ENCODE results near the gene CCDC6.
"Not testable (repeated sequence)": the region's sequence is repeated elsewhere in the genome, so short reads cannot be mapped to it uniquely, and the experiment has no call there.

Gene CCDC6

DNA sequence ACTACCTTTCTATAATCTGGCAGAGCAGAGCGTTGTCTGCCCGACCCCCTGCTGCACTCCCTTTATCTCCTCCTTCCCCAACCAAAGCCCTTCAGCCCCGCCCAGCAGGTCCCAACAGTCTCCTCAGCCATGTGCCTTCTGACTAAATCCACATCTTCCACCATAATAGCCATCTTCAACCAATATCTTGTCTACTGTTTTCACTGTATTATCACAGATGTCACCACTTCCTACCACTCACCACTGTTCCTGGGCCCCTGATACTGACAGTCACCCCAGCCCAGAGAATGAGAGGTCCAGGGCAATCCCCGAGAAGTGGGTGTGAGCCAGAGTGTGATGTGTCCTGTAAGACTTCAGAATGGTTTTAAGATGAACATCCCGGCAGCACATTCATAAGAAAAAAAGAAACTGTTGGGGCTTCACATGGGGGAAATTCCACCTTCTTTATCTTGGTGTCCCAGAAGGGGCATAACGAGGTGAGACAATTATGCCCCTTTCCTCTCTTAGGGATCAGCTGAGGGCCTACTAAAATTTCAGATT lies 25.3 kb downstream of the CCDC6 start:
- DNase-seq (ENCODE audit: low read depth in 2 of 2) = peak; percentile 50 to 77

DNA sequence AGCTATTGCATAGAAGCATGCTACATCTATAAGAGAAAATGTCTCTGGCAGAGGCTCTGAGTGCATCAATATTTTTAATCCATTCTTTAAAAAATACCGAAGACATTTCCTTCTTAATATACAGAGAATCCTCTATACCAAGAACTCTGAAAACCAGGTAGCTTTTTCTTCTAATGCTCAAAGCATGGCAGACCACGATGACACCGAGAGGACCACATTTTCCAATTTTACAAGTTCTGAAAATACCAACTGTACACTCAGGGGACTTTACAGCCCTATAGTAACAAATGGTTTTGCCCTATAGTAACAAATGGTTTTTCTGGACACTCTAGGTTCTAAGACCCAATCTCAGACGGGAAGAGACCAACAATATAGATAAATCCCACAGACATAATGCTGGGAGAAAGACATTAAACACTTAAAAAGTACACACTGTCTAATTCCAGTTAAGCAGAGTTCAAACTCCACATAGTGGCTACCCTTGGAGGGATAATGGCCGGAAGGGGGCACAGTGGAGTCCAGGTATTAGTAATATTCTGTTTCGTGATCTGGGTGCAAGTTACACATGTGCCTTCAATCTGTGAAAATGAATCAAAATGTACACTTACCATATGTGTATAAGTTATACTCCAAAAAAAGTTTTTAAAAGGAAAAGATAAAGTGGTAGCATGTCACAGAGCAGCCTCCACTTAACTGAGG lies 26.2 kb downstream of the CCDC6 start:
- DNase-seq (ENCODE audit: low read depth in 2 of 2) = no peak

DNA sequence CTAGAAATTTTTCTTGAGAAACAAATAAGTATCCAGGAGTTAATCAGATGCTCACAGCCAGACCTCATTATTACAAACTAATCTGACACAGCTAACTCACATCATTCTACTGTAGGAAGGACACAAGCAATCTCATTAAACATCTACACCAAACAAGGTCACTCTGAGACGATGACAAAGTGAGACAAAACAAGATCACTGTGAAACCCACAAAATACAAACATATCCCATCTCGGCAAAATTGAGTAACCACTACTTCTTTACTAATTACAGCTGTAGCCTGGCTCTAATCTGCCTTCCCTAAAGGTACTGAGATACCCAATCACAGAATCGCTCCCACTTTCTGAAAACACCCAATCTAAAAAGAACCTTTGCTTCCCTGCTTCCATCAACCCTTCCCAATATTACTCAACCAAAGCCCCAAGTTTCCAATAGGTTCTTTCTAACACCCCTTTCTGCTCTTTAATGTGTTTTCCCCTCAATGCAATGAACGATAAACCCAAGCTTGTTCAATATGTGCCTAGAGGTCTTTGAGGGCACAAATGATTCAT lies 26.9 kb downstream of the CCDC6 start:
- DNase-seq (ENCODE audit: low read depth in 2 of 2) = no peak

DNA sequence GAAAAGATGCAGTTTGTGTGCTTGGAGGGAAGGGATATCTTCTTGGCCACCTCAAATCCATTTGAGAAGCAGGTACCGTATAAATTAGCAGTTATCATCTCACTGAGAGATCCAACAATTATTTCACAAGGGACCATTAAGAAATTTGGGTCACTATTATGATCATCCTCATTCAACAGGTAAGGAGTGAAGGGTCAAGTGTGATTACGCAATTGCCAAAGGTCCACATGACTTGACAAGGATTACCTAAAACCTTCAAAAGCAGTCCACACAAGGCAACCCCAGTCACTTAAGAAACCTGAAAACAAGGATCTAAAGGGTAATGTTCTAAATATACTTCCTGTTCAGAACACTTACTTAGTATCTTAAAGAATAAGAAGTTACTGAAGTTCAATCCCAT lies 27.4 kb downstream of the CCDC6 start:
- no peak for DNase-seq (ENCODE audit: low read depth in 2 of 2)

DNA sequence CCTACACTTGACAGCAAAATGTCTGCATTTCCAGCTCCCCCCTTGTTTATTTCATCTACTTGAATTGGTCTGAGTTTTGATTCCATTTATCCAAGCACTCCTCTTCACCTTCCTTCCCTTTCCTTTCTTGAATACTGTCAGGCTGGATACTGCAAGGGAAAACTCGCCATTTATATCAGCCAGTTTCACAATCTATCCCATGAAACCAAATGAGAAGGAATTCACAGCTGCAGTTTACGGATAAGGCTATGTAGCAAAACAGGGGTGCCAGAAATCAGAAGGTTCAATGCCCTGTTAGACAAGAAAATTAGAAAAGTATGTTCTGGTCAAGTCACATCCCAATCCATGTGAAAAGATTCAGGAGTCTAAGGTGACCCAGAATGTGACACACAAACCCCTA lies 28.1 kb downstream of the CCDC6 start:
- no peak for DNase-seq (ENCODE audit: low read depth in 2 of 2)

DNA sequence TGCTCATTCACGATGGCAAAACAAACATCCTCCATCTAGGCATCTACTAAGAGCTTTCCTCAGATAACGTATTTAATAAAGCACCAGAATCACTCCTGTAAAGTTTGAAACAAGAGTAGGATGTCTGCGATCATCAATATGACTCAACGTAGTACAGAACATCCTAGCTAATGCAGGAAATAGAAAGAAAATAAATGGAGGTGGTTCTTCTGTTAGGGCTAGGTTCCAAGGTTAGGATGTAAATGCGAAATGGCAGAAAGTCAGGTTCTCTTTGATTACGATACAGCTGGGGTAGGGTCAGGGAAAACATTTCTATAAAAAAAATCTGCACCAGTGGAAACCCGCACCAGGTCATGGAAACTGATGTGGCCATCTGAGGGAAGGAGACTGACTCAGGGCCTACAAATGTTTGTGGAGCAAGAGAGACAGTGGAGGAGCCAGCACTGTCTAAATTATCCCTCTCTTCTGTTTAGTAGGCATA lies 29.1 kb downstream of the CCDC6 start:
- no peak for DNase-seq (ENCODE audit: low read depth in 2 of 2)

DNA sequence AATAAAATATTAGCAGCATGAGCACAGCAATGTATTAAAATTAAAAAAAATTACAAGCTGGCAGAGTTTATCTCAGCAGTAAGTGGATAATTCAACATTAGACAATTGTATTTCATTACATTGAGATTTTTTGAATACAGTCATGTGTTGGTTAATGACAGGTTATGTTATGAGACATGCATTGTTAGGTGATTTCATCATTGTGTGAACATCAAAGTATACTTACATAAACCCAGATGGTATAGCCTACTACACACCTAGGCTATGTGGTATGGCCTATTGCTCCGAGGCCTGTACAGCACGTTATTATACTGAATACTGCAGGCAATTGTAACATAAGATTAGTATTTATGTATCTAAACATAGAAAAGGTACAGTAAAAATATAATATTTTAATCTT lies 29.7 kb downstream of the CCDC6 start:
- DNase-seq (ENCODE audit: low read depth in 2 of 2) = no peak

DNA sequence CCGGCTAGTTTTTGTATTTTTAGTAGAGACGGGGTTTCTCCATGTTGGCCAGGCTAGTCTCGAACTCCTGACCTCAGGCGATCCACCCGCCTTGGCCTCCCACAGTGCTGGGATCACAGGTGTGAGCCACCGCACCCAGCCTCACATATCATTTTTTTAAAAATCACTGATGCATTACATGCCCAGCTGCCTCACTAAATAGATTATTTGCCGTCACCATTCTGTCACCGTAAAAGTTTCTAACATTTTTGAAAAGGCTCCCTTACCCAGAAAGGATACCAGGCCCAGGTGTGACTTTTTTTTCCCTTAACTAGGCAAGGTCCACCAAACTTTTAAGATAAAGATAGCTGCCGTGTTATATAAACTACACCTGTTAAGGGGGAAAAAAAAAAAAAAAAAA lies 30.1 kb downstream of the CCDC6 start:
- not testable (repeated sequence) for DNase-seq (ENCODE audit: low read depth in 2 of 2)

DNA sequence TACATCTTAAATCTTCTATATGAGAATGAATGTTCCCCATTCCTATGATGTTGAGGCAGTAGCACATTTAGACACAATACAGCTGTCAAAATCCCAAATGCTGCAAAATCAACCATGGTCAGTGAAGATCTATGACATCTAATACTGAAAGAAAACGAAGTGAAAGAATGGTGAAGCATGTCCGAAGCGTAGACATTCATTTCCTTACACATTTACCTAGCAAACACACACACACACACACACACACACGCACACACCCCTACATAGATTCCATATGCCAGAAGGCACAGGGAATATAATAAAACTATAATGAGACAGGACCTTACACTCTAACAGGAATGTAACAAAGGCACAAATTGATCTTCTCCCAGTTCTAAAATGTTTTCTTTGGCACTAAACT lies 32.5 kb downstream of the CCDC6 start:
- DNase-seq (ENCODE audit: low read depth in 2 of 2) = no peak

DNA sequence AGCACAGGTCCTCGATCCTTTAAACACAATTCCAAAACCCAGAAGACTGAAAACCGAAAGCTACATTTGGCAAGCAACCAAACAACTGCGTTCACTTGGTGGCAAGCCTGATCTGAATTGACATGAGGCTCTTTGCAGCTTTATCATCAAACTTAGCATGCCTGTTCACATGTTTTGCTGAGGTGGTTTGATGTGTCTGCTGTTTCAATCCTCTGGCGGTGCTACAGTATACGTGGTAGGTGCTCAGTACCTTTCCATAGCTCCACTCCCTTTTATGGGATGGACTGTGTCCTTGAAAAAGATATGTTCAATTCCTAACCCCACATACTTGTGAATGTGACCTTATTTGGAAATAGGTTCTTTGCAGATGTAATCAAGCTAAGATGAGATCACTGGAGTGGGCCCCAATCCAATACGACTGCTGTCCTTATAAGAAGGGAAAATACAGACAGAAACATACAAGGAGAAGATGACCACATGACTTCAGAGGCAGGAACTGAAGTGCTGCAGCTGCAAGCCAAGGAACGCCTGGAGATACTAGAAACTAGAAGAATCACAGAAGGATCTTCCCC lies 33.4 kb downstream of the CCDC6 start:
- no peak for DNase-seq (ENCODE audit: low read depth in 2 of 2)

DNA sequence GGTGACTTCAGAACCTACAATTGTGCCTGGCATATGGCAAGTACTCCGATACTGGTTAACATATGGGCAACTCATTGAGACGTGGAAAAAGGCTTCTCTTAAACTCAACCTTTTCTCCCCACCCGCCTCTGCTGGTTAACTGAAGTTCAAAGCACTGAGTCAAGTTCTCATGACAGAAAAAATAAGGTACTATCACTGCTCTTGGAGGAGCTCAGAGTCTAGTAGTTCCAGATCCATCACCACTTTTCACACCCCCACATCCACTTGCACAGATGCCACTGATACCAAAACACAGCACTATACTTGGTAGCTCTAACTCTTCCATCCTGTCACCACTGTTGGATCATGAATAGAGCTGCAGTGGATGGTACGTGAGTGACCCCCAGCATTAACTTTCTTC lies 36.2 kb downstream of the CCDC6 start:
- no peak for DNase-seq (ENCODE audit: low read depth in 2 of 2)

DNA sequence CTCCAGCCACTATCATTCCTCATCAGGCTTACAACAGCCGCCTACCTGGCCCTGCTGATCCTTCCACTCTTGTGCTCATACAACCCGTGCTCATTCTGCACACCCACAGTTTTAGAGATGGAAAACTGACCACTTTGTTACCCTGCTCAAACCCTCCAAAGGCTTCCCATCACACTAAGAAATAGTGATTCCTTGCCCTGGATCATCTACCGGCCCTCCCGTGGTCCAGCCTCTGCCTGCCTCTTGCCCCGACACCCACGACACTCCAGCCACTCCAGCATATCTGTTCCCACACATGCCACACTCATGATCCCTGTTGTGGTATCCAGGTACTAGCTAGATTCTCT lies 36.8 kb downstream of the CCDC6 start:
- no peak for DNase-seq (ENCODE audit: low read depth in 2 of 2)

DNA sequence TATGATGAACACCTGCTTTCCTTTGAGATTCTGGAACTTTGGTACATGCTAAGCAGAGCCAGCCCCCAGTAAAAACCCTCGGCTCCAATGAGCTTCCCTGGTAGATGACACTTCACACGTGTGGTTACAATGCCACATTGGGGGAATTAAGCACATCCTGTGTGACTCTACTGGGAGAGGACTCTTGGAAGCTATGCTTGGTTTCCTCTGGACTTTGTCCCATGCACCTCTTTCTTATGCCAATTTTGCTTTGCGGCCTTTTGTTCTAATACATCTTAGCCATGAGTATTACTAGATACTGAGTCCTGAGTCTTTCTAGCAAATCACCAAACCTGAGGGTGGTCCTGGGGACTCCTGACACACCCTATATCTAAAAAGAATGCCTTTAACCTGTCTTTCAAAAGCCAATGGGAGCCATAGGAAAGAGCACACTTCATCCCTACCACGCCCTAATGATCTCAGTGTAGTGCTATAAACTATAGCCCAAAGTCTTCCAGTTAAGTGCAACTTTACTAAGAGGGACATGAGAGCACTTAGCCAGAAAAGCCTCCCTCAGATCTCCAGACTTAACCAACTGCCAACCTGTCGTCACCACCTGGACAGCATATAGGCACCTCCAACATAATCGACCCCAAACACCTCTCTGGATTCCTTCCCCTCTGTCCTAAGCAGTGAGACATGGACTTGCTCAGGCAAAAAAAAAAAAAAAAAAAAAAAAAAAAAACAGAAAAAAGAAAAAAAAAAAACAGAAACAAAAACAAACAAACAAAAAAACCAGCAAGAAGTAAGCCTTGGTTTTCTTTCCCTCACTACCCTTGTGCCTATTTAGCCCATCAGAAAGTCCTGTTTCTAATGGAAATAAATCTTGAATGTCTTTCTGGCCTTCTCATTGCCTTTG lies 37.4 kb downstream of the CCDC6 start:
- DNase-seq (ENCODE audit: low read depth in 2 of 2) = no peak

DNA sequence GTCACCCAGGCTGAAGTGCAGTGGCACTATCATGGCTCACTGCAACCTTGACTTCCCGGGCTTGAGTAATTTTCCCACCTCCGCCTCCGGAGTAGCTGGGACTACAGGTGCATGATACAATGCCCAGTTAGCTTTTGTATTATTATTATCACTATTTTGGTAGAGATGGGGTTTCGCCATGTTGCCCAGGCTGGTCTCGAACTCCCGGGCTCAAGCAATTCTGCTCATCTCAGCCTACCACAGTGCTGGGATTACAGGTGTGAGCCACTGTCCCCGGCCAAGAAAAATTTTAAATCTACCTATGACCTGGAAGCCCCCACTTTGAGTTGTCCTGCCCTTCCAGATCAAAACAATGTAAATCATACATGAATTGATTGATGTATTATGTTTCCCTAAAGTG lies 38.8 kb downstream of the CCDC6 start:
- no peak for DNase-seq (ENCODE audit: low read depth in 2 of 2)

DNA sequence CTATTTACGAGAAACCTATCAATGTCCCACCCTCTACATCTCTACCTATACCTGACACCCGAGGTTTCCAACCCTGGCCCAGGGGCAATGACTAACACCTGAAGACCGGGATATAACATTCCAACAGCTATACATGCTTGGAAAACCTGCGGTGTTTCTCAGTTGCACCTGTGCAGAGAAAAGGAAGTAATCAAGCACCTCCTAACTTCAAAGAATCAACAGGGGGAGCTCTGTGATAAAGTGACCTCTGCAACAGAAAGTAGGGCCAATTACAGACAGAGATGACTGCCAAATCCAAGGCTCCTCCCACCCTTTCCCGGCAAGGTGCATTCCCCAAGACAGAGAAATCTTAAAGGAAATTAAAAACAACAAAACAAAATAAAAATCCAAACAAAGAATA lies 41.3 kb downstream of the CCDC6 start:
- no peak for DNase-seq (ENCODE audit: low read depth in 2 of 2)

DNA sequence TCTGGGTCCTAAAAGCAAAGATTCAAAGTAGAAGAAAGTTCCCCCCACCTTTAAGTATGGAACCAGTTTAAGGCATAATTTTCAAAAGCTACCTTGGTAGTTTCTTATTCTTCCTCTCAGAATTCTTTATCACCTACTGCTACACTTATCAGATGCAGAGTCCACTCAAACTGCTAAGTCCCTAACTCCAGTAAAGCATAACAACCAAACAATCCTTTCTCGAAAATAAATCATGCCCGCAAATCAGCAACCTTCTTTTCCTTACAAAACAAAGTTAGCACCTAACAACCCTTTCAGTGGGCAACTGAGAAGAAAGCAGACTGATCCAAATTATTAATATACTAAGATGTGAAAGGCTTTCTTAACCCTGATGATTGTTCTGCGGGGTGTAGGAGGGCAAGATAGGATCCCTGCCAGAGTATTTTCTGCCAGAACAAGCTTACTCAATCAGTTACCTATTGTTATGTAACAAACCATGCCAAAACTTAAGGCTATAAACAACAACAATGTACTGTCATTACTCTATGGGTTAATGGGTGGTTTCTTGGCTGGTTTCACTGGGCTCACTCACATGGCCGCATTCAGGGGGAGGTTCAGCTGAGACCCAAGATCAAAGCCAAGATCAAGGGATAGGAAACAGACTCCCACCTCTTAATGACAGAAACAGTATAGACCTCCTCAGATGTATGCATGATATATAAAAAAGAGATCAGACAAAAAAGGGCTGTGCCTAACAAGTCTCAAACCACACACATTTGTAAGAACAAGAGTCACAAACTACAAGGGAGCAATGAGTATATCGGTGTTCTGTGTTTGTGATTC lies 42.0 kb downstream of the CCDC6 start:
- no peak for DNase-seq (ENCODE audit: low read depth in 2 of 2)

DNA sequence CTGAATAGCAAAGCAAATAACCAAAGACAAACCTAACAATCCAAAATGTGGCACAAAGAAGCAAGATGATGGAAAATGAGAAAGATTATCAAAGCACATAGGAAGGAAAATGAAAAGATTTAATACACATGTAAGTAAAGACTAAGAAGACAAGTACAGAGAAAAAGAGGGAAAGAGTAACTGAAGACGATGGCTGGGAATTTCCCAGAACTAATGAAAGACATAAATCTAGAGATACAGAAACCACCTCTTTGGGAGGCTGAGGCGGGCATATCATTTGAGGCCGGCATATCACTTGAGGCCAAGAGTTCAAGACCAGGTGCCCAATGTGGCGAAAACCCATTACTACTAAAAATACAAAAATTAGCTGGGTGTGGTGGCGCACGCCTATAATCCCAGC lies 46.8 kb downstream of the CCDC6 start:
- no peak for DNase-seq (ENCODE audit: low read depth in 2 of 2)

DNA sequence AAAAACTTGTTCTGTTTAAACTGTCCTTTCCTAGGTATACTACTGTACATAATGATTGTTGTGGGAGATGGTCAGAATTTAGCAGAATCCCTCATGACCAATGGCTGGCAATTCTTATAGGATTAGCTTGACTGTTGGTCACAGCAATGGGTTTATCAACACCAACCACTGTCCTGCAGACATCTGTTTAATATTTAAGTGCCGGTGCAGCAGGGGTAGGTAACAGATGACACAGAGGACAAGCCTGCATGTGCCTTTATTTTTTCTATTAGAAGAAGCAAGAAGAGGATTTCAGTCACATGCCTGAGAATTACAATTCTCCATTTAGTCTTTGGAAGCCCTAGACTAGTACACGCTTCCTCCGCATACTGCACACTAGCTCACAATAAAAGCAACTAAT lies 48.4 kb downstream of the CCDC6 start:
- no peak for DNase-seq (ENCODE audit: low read depth in 2 of 2)

DNA sequence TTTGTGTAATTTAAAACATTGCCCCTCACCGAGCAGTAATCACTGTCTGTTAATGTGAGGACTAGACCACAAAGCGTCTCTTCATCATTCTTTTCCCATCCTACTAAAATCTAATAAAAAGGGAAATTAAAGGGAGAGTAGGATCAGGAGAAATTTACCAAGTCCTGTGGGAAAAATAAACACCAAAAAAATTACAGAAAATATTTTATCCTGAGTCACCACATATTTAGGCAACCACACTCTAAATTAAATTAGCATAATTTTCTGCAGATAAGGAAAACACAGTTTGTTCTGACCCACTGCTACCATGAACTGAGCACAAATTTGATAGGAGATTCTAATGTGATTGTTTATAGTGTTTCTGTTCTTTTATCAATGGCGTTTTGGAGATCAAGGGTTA lies 49.3 kb downstream of the CCDC6 start:
- DNase-seq (ENCODE audit: low read depth in 2 of 2) = no peak

DNA sequence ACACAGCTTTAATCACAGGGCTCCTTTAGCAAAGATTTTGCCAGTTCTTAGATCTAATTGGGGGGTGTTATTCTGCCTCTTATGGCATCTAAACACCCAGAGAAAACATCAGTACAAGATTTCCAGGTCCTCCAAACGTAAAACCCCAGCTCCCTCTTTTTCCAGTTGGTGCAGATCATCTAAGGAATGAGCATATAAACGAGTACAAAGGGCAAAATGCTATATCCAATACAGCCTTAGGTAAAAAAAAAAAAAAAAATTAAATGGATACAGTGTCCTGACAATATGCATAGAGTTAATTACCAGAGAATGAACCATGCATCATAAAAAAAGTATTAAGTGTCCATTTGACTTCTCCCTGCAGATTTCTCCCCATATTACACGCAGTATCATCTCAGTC lies 50.3 kb downstream of the CCDC6 start:
- no peak for DNase-seq (ENCODE audit: low read depth in 2 of 2)

DNA sequence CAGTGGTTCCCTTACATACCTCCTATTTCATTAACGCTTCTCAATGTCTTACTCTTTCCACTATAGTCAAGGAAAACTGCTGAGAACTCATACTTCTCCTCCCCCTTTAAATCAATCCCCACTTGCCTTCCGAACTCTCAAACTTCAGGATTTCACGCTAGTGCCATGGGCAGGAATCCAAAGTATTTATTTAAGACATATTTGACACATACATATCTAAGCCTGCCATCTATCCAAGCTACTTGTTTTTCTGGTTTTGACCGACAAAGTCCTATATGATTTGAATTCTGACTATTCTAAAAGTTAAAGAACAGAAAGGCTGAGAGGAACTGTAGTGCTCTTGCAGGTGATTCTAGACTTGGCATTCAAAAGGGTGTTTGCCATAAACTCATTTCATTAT lies 51.8 kb downstream of the CCDC6 start:
- no peak for DNase-seq (ENCODE audit: low read depth in 2 of 2)

DNA sequence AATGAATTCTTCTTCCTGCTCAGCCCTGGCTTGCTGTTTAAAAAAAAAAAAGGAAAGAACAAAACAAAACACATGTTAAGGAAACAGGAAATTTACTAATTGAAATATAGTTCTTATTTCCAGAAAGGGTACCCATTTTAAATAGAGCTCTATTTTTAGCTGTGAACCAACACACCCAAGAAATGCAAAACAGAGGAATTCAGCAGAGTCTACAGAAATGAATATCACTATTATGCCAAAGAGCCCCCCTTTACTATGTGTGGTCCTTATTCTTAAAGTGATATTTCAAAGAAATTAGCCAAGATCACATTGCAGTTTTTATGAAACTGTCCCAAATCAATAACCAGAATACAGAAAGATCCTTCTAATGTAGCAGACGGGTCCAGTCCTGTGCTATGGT lies 53.7 kb downstream of the CCDC6 start:
- no peak for DNase-seq (ENCODE audit: low read depth in 2 of 2)
